MM.1S (cell line): ENCODE measurements around the gene ZNF385D.

ENCODE experiments used
- DNase-seq: peaks from one replicate; pipeline ENCODE4 v3.0.0-alpha.2; 2015
- H2AFZ ChIP-seq: fragments of 300-600 bp; sonication (generic); 2 replicates; pipeline ENCODE4 v1.6.0; 2016; ENCODE audit warnings: antibody characterized with exemption, low read length
- H3F3A ChIP-seq: fragments of 300-600 bp; sonication (generic); 2 replicates; pipeline ENCODE4 v1.6.1; 2016; ENCODE audit warnings: mild to moderate bottlenecking, antibody characterized with exemption, low read length, moderate library complexity, mixed read lengths; ENCODE audit not compliant: insufficient read depth
- H3K27ac ChIP-seq: fragments of 300-600 bp; sonication (generic); 2 replicates; pipeline ENCODE4 v1.5.1; 2016; ENCODE audit warnings: mild to moderate bottlenecking, low read length
- H3K27me3 ChIP-seq: fragments of 300-600 bp; sonication (generic); replicated peaks from 2 replicates; pipeline ENCODE4 v1.6.0; 2016; ENCODE audit warnings: low read length; ENCODE audit not compliant: insufficient read depth
- H3K36me3 ChIP-seq: fragments of 300-600 bp; sonication (generic); replicated peaks from 2 replicates; pipeline ENCODE4 v1.6.1; 2016; ENCODE audit warnings: mild to moderate bottlenecking, low read length, mixed read lengths; ENCODE audit not compliant: insufficient read depth
- H3K4me1 ChIP-seq: fragments of 300-600 bp; sonication (generic); 2 replicates; pipeline ENCODE4 v1.6.1; 2016; ENCODE audit warnings: low read length, mixed read lengths
- H3K4me2 ChIP-seq: fragments of 300-600 bp; sonication (generic); 2 replicates; pipeline ENCODE4 v1.6.0; 2016; ENCODE audit warnings: low read depth, low read length
- H3K4me3 ChIP-seq: fragments of 300-600 bp; sonication (generic); 2 replicates; pipeline ENCODE4 v1.5.1; 2016; ENCODE audit warnings: low read length, mixed read lengths
- H3K79me2 ChIP-seq: fragments of 300-600 bp; sonication (generic); 2 replicates; pipeline ENCODE4 v1.6.1; 2016; ENCODE audit warnings: mixed run types, low read length, mixed read lengths
- H3K9ac ChIP-seq: fragments of 300-600 bp; sonication (generic); 2 replicates; pipeline ENCODE4 v1.6.1; 2016; ENCODE audit warnings: low read length, mixed read lengths
- H3K9me2 ChIP-seq: fragments of 300-600 bp; sonication (generic); replicated peaks from 2 replicates; pipeline ENCODE4 v1.6.1; 2016; ENCODE audit warnings: mild to moderate bottlenecking, low read length, mixed read lengths; ENCODE audit not compliant: insufficient read depth
- H3K9me3 ChIP-seq: fragments of 300-600 bp; sonication (generic); replicated peaks from 2 replicates; pipeline ENCODE4 v1.6.1; 2016; ENCODE audit warnings: mild to moderate bottlenecking, low read length, mixed read lengths; ENCODE audit not compliant: insufficient read depth
- H4K20me1 ChIP-seq: fragments of 300-600 bp; sonication (generic); 2 replicates; pipeline ENCODE4 v1.6.1; 2016; ENCODE audit warnings: mild to moderate bottlenecking, low read length, moderate library complexity, mixed read lengths; ENCODE audit not compliant: insufficient read depth
- CTCF ChIP-seq: fragments of 300-600 bp; sonication (generic); IDR thresholded peaks from 2 replicates; pipeline ENCODE4 v1.5.1; 2016; ENCODE audit warnings: antibody characterized with exemption, low read length, mixed read lengths
- EZH2 ChIP-seq: fragments of 300-600 bp; sonication (generic); optimal IDR thresholded peaks from 2 replicates; pipeline ENCODE3; 2017; ENCODE audit warnings: low read depth, mild to moderate bottlenecking, antibody characterized with exemption, low read length, mixed read lengths
- EZH2phosphoT487 ChIP-seq: fragments of 300-600 bp; sonication (generic); IDR thresholded peaks from 2 replicates; pipeline ENCODE4 v1.6.1; 2018; ENCODE audit warnings: antibody characterized with exemption, low read length

Gene ZNF385D

GRCh38 chr3:21790466-21790865 is 39.5 kb upstream of the ZNF385D start:
- Histone ChIP-seq H3K79me2 (no peaks in the 10 kb centered on the region), H3K9me2 (no peaks in the 10 kb centered on the region), H3K9ac (no peak overlapping the region), H3K4me1 (no peaks in the 10 kb centered on the region), H3K4me3 (no peak overlapping the region), H3K27me3 (no peaks in the 10 kb centered on the region), H3K4me2 (no peak overlapping the region), H3K27ac (no peak overlapping the region), H4K20me1 (no peaks in the 10 kb centered on the region), H3K36me3 (no peaks in the 10 kb centered on the region), H3K9me3 (no peaks in the 10 kb centered on the region), H3F3A (no peaks in the 10 kb centered on the region), H2AFZ (no peak overlapping the region)
- TF ChIP-seq EZH2phosphoT487: no peak
- no peak for TF ChIP-seq EZH2
- TF ChIP-seq CTCF: no peak
- DNase-seq: no peak

GRCh38 chr3:21789730-21790129 is 38.7 kb upstream of the ZNF385D start:
- H4K20me1 ChIP-seq: no peaks in the 10 kb centered on the region
- H3K27me3 ChIP-seq: no peaks in the 10 kb centered on the region
- no peaks in the 10 kb centered on the region for H3K36me3 ChIP-seq
- TF ChIP-seq CTCF (no peak), EZH2phosphoT487 (no peak), EZH2 (no peak)
- no peak for DNase-seq
- no peak overlapping the region for H3K4me2 ChIP-seq
- no peaks in the 10 kb centered on the region for H3K9me3 ChIP-seq
- H3K9ac ChIP-seq: no peak overlapping the region
- H3K9me2 ChIP-seq: no peaks in the 10 kb centered on the region
- H3K4me1 ChIP-seq: no peaks in the 10 kb centered on the region
- H3K79me2 ChIP-seq: no peaks in the 10 kb centered on the region
- H3K4me3 ChIP-seq: no peak overlapping the region
- H3F3A ChIP-seq: no peaks in the 10 kb centered on the region
- H2AFZ ChIP-seq: no peak overlapping the region
- H3K27ac ChIP-seq: no peak overlapping the region

GRCh38 chr3:21786438-21786797 is 35.4 kb upstream of the ZNF385D start:
- no peak overlapping the region for H3K4me3 ChIP-seq
- no peaks in the 10 kb centered on the region for H3K36me3 ChIP-seq

More at GRCh38 chr3:21786438-21786797, 35.4 kb upstream of the ZNF385D start:
- no peaks in the 10 kb centered on the region for H3K9me3 ChIP-seq
- no peak for DNase-seq
- no peaks in the 10 kb centered on the region for H3K27me3 ChIP-seq
- TF ChIP-seq EZH2 (no peak), EZH2phosphoT487 (no peak), CTCF (no peak)
- no peaks in the 10 kb centered on the region for H3F3A ChIP-seq
- no peak overlapping the region for H2AFZ ChIP-seq
- H4K20me1 ChIP-seq: no peaks in the 10 kb centered on the region
- no peaks in the 10 kb centered on the region for H3K4me1 ChIP-seq
- H3K4me2 ChIP-seq: no peak overlapping the region
- H3K9ac ChIP-seq: no peak overlapping the region
- H3K9me2 ChIP-seq: no peaks in the 10 kb centered on the region
- H3K27ac ChIP-seq: no peak overlapping the region
- H3K79me2 ChIP-seq: no peaks in the 10 kb centered on the region
